ENCODE results near the gene RPL27A. TPM values are rescaled to one million over a fixed set of nuclear protein-coding genes. Genes with fewer than 3 reads are reported as not detected.

Gene RPL27A
- total RNA-seq, 4 donors from 2014 or later, result 921 to 1,566 (median 1,106) TPM

DNA sequence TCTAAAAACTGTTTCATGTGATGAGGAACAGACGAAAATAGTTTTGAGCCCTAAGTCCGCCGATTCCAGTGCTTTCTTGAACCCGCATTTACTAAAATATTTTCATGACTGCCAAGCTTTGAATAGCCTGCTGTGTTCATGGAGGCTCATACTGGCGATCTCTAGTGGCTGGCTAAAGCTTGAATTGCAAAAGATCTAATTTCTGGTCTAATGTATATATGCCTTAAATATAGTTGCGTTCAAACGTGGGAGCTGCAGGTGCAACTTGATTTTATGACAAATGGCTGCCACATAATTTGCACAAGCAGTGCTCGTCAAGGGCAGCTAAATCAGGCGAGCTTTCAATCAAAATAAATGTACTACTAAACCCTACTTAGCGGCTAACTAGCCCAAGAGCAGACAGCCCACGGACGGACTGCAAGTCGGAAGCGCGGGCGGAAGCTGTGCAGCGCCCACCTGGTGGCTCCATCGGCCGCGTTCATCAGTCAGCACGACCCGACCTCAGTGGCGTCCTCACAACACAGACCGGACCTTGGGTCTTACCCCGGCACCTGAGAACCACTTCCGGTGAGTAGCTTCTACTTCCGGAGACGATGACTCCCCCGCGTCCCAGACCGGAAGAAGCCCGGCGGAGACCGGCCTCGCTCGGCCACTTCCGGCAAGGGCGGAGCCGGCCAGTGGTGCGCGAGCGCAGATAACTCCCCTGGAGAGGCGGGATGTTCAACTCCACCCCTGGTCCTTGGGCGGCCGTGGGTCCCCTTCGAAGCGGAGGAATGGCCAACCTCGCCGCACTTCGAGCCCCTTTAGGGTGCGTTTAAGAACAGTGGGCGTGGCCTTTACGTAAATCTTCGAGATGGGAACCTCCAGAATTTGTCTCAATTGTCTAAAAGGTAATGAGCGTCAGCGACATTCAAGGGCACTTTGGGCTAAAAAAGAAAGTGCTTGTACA is 6.1 kb downstream of the RPL27A start:
- TF ChIP-seq, protein P1, sequence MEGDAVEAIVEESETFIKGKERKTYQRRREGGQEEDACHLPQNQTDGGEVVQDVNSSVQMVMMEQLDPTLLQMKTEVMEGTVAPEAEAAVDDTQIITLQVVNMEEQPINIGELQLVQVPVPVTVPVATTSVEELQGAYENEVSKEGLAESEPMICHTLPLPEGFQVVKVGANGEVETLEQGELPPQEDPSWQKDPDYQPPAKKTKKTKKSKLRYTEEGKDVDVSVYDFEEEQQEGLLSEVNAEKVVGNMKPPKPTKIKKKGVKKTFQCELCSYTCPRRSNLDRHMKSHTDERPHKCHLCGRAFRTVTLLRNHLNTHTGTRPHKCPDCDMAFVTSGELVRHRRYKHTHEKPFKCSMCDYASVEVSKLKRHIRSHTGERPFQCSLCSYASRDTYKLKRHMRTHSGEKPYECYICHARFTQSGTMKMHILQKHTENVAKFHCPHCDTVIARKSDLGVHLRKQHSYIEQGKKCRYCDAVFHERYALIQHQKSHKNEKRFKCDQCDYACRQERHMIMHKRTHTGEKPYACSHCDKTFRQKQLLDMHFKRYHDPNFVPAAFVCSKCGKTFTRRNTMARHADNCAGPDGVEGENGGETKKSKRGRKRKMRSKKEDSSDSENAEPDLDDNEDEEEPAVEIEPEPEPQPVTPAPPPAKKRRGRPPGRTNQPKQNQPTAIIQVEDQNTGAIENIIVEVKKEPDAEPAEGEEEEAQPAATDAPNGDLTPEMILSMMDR (IDR thresholded peaks at IDR 0.05), result no peak
- TF ChIP-seq POLR2A (IDR thresholded peaks at IDR 0.05), result peak in 2 of 4 donors; percentile 31 to 71
- peaks cover 14 to 73% (median 30%) of the 10 kb centered on the region in 3 donors for H3K4me1 ChIP-seq
- 3 to 7% methylated on average over 17 to 44 of the region's 56 CpGs for whole genome bisulfite sequencing, 2 donors
- H3K27ac ChIP-seq, result peak overlapping the region; percentile 77 to 95 (median 88)
- no peaks in the 10 kb centered on the region for H3K27me3 ChIP-seq
- DNase-seq, result peak; percentile 73
- H3K9me3 ChIP-seq, result no peaks in the 10 kb centered on the region
- peak overlapping the region; percentile 32 to 80 (median 60) for H3K4me3 ChIP-seq
- H3K36me3 ChIP-seq, result peaks cover 25 to 74% (median 33%) of the 10 kb centered on the region in 3 donors
- intact Hi-C loops (cut with DNase I), result no loop called here

DNA sequence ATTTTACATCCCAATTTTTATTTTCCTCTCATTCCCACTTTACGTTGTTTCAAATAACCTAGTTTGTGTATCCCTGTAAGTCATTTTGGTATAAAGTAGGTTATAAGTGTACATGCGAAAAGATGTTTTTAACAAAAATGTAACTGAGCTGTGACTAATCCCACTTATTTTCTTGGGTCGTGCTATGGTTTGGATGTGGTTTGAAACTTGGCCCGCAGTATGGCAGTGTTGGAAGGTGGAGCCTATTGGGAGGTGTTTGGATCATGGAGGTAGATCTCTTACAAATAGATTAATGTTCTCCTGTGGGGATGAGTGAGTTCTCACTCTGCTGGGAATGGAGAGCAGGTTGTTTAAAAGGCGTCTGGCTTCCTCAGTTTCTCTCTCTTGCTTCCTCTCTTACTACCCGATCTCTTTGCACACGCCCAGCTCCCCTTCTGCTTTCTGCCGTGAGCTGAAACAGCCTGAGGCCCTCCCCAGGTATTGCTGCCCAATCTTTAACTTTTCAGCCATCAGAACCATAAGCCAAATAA is 7.2 kb downstream of the RPL27A start:
- 53 to 72% methylated on average over 8 of the region's 8 CpGs for WGBS, 2 donors
- H3K4me1 ChIP-seq, result peaks cover 14 to 73% (median 22%) of the 10 kb centered on the region in 3 donors
- no peaks in the 10 kb centered on the region for H3K9me3 ChIP-seq
- no peaks in the 10 kb centered on the region for H3K27me3 ChIP-seq
- H3K36me3 ChIP-seq, result peaks cover 25 to 74% (median 33%) of the 10 kb centered on the region in 3 donors
- DNase-seq, result no peak
- H3K27ac ChIP-seq, result peak overlapping the region in 3 of 4 donors; percentile 77 to 89 (median 86)
- peak overlapping the region in 3 of 4 donors; percentile 59 to 80 (median 60) for H3K4me3 ChIP-seq
- TF ChIP-seq POLR2A (IDR thresholded peaks at IDR 0.05), result no peak
- TF ChIP-seq, protein P1 (IDR thresholded peaks at IDR 0.05), result no peak
- intact Hi-C loops (cut with DNase I), result loop anchor here (10.0 kb wide), 1 partner anchor 125 kb away; a partner anchor contains a TSS

DNA sequence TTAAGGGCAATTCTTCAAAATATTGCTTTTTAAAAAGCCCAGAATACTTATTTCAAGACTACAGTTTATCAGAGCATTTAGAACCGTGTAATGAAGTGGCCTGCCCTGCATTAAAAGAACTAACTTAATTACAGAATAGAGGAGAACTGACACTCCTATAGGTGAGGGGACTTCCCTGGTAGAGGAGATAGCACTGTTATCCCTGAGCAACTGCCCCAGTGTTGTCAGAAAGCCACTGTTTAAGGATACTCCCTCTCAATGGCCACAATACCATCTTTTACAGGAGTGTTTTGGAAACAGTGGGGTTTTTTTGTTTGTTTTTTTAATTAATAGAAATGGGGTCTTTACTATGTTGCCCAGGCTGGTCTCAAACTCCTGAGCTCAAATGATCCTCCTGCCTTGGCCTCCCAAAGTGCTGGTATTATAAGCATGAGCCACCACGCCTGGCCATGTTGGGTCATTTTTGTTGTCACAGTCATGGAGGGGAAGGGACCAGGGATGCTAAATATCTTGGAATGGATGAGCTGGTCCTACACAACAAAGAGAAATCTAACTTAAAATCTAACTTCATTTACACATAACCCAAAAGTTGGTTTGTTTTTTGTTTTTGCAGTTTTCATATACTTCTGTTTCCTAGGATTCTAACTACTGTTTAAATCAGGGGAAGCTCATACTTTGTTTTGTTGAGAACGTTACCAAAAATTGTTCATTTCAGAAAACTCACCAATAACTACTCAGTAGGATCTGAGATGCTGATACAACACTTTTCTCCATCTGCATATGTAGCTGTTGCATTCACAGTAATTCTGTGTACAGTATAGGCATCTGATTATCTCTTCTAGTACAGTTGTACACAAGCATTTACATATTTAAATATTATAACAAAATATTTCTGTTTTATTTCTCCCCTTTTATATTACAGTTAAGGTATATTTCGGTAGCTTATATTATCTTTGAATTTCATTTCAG is 8.1 kb downstream of the RPL27A start:
- DNase-seq, result no peak
- Histone ChIP-seq H3K9me3 (no peaks in the 10 kb centered on the region), H3K36me3 (peaks cover 18 to 74% (median 30%) of the 10 kb centered on the region in 3 donors), H3K27me3 (no peaks in the 10 kb centered on the region), H3K27ac (no peak overlapping the region), H3K4me1 (peaks cover 8 to 64% (median 20%) of the 10 kb centered on the region in 3 donors), H3K4me3 (no peak overlapping the region)
- intact Hi-C loops (cut with DNase I), result loop anchor here (10.0 kb wide), 1 partner anchor 124 kb away; a partner anchor contains a TSS
- 81 to 85% methylated on average over 4 of the region's 4 CpGs for WGBS, 2 donors
- TF ChIP-seq, protein P1 (IDR thresholded peaks at IDR 0.05), result no peak
- TF ChIP-seq POLR2A (IDR thresholded peaks at IDR 0.05), result no peak

DNA sequence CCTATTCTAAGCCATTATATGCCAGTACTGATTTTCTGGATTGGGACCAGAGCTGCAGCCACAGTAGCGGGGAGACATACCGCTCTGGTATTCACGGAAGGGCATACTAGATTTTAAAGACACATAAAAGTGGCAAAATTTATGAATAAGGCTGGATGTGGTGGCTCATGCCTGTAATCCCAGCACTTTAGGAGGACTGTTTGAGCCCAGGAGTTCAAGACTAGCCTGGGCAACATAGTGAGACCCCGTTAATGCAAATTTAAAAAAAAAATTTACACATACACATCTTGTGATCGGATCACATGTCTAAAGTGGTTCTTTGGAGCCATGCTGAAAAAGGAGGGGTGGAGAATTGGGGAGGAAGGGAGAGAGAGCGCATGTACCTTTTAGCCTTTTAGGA is 9.0 kb downstream of the RPL27A start:
- TF ChIP-seq, protein P1 (IDR thresholded peaks at IDR 0.05), result no peak
- no peak for TF ChIP-seq POLR2A (IDR thresholded peaks at IDR 0.05)

More for the DNA sequence above, 9.0 kb downstream of the RPL27A start:
- peaks cover 17 to 74% (median 31%) of the 10 kb centered on the region in 3 donors for H3K36me3 ChIP-seq
- WGBS, 2 donors, result 92 to 93% methylated on average over 6 of the region's 6 CpGs
- H3K27ac ChIP-seq, result peak overlapping the region in 1 of 4 donors; percentile 25
- no peak overlapping the region for H3K4me3 ChIP-seq
- intact Hi-C loops (cut with DNase I), result loop anchor here (10.0 kb wide), 1 partner anchor 123 kb away; a partner anchor contains a TSS
- H3K27me3 ChIP-seq, result no peaks in the 10 kb centered on the region
- DNase-seq, result no peak
- no peaks in the 10 kb centered on the region for H3K9me3 ChIP-seq
- H3K4me1 ChIP-seq, result peaks cover 8 to 55% (median 20%) of the 10 kb centered on the region in 3 donors
